ENCODE results near the gene HUS1B. TPM values are rescaled to one million over a fixed set of nuclear protein-coding genes. Genes with fewer than 3 reads are reported as not detected.

The HUS1B gene
- total and polyA plus RNA-seq, 2 of the 13 experiments (the other 11 are each of a cell fraction or from before 2014, with no cell fraction given): 0.18 to 0.40 TPM

- TF ChIP-seq YEATS4 (CRISPR knock-in tag; IDR thresholded peaks at IDR 0.05; ENCODE audit: borderline replicate concordance) (no peak), ZMAT5 (CRISPR knock-in tag; IDR thresholded peaks at IDR 0.05; ENCODE audit: borderline replicate concordance, low read depth) (no peak), MYPOP (CRISPR knock-in tag; IDR thresholded peaks at IDR 0.05) (no peak), BCL6 (CRISPR knock-in tag; IDR thresholded peaks at IDR 0.05) (no peak), ZNF281 (CRISPR knock-in tag; IDR thresholded peaks at IDR 0.05; ENCODE audit: borderline replicate concordance) (no peak), TBX3 (IDR thresholded peaks at IDR 0.05; ENCODE audit: borderline replicate concordance) (no peak), ZNF260 (CRISPR knock-in tag; IDR thresholded peaks at IDR 0.05; ENCODE audit: borderline replicate concordance, low read depth) (no peak), ZNF790 (CRISPR knock-in tag; IDR thresholded peaks at IDR 0.05; ENCODE audit: borderline replicate concordance) (no peak), ONECUT2 (CRISPR knock-in tag; IDR thresholded peaks at IDR 0.05) (no peak), REXO4 (CRISPR knock-in tag; IDR thresholded peaks at IDR 0.05; ENCODE audit: borderline replicate concordance) (no peak), ZNF709 (CRISPR knock-in tag; IDR thresholded peaks at IDR 0.05) (no peak), ATRX (CRISPR knock-in tag; IDR thresholded peaks at IDR 0.05; ENCODE audit: borderline replicate concordance) (no peak), ZNF430 (CRISPR knock-in tag; IDR thresholded peaks at IDR 0.05) (no peak), KDM5A (IDR thresholded peaks at IDR 0.05; ENCODE audit: borderline replicate concordance, low read length) (no peak), ZSCAN5A (CRISPR knock-in tag; IDR thresholded peaks at IDR 0.05; ENCODE audit: borderline replicate concordance) (no peak), ZNF33A (CRISPR knock-in tag; IDR thresholded peaks at IDR 0.05; ENCODE audit: borderline replicate concordance) (no peak), E2F5 (CRISPR knock-in tag; conservative IDR thresholded peaks at IDR 0.05) (no peak), ZNF878 (CRISPR knock-in tag; IDR thresholded peaks at IDR 0.05) (no peak), ZNF24 (IDR thresholded peaks at IDR 0.05) (no peak)
- Histone ChIP-seq H2AFZ (ENCODE audit: low read length) (no peak overlapping the region), H3K36me3 (replicated peaks in 1 of 2; ENCODE audit: control insufficient read depth in 1 of 2, insufficient read depth in 2 of 2, low read length in 2 of 2) (peaks cover 1 to 10% of the 10 kb centered on the region in 2 experiments; a peak in 4 of 5 replicates), H3K4me2 (ENCODE audit: low read depth, low read length) (no peak overlapping the region), H4K20me1 (ENCODE audit: insufficient read depth, low read length) (0 out of 2 replicates have a peak, but pooled peaks cover 4% of the 10 kb centered on the region), H3K4me3 (replicated peaks in 1 of 3; ENCODE audit: insufficient read depth in 1 of 3, low read depth in 2 of 3, low read length in 3 of 3) (no peak overlapping the region), H3K79me2 (ENCODE audit: insufficient read depth, low read length) (no peaks in the 10 kb centered on the region), H3K27ac (ENCODE audit: extremely low read length, insufficient read depth, low read length) (no peak overlapping the region), H3K27me3 (ENCODE audit: control insufficient read depth in 1 of 2, insufficient read depth in 2 of 2, low read length in 2 of 2) (no peaks in the 10 kb centered on the region), H3K9ac (ENCODE audit: insufficient read depth, low read depth, low read length) (no peak overlapping the region), H3K9me3 (ENCODE audit: low read length) (no peaks in the 10 kb centered on the region), H3K4me1 (ENCODE audit: insufficient read depth, low read length) (no peaks in the 10 kb centered on the region)
- DNase-seq (ENCODE audit: low spot score) (no peak), ATAC-seq (no peak), FAIRE-seq (no peak)
- ChIA-PET CTCF (ENCODE audit: low intra/inter-chr PET ratio, low total read pairs) (no interaction called here), POLR2A (no interaction called here)
- BruUV-seq (replicated peaks): no TSS peak
- WGBS (ENCODE audit: low lambda C conversion rate): 93% methylated on average over 9 of the region's 9 CpGs
- intact Hi-C loops (cut with micrococcal nuclease; ENCODE audit: unreplicated experiment) (no loop called here), in situ Hi-C loops (cut with HindIII; ENCODE audit: extremely low pct_ligation_motif_present, low pct_unique_long_range_greater_than_20kb) (no loop called here)
Observed at GRCh38 chr6:621931-622330, 35.0 kb downstream of the HUS1B start.
